ENCODE measurements around the gene CENPT. TPM values are rescaled to one million over a fixed set of nuclear protein-coding genes. Genes with fewer than 3 reads are reported as not detected.

Gene CENPT
- total RNA-seq, 6 experiments from 2014 or later: 12.2 to 21.1 (median 18.2) TPM

- H3K9me3 ChIP-seq: no peaks in the 10 kb centered on the region
- ATAC-seq: peak in 3 of 4 donors; percentile 17 to 30 (median 21)
- DNase-seq: no peak
- H3K36me3 ChIP-seq: no peaks in the 10 kb centered on the region
- no peak for TF ChIP-seq POLR2A (IDR thresholded peaks at IDR 0.05)
- TF ChIP-seq CTCF (IDR thresholded peaks at IDR 0.05): no peak
- intact Hi-C loops (cut with DNase I): no loop called here
- no peak overlapping the region for H3K4me3 ChIP-seq
- H3K27me3 ChIP-seq: no peaks in the 10 kb centered on the region
- H3K27ac ChIP-seq: no peak overlapping the region
- no peaks in the 10 kb centered on the region for H3K4me1 ChIP-seq
Measured at GRCh38 chr16:67790071-67790470, 57.4 kb downstream of the CENPT start.

- H3K27me3 ChIP-seq: no peaks in the 10 kb centered on the region
Measured at GRCh38 chr16:67786491-67786890, 61.0 kb downstream of the CENPT start.

GRCh38 chr16:67783353-67783725 is 64.2 kb downstream of the CENPT start:
- TF ChIP-seq CTCF (IDR thresholded peaks at IDR 0.05) (no peak), POLR2A (IDR thresholded peaks at IDR 0.05) (no peak)
- ATAC-seq: no peak
- no peak overlapping the region for H3K27ac ChIP-seq
- DNase-seq: no peak
- no peaks in the 10 kb centered on the region for H3K27me3 ChIP-seq
- no peak overlapping the region for H3K4me3 ChIP-seq
- intact Hi-C loops (cut with DNase I): no loop called here
- H3K4me1 ChIP-seq: peaks cover 0 to 33% (median 14%) of the 10 kb centered on the region in 4 donors
- no peaks in the 10 kb centered on the region for H3K36me3 ChIP-seq
- no peaks in the 10 kb centered on the region for H3K9me3 ChIP-seq

More at GRCh38 chr16:67786491-67786890, 61.0 kb downstream of the CENPT start:
- Histone ChIP-seq H3K4me3 (no peak overlapping the region), H3K27ac (no peak overlapping the region), H3K36me3 (no peaks in the 10 kb centered on the region), H3K9me3 (no peaks in the 10 kb centered on the region), H3K4me1 (peaks cover 0 to 1% (median 0%) of the 10 kb centered on the region in 4 donors)
- WGBS (ENCODE audit: insufficient coverage, low coverage, low lambda C conversion rate, missing lambda C conversion rate): 58% methylated on average over 4 of the region's 5 CpGs
- ATAC-seq (no peak), DNase-seq (no peak)
- TF ChIP-seq CTCF (IDR thresholded peaks at IDR 0.05): no peak
- intact Hi-C loops (cut with DNase I): no loop called here

GRCh38 chr16:67782567-67783352 is 64.7 kb downstream of the CENPT start:
- H3K27ac ChIP-seq: no peak overlapping the region
- DNase-seq (no peak), ATAC-seq (no peak)
- no peak for TF ChIP-seq POLR2A (IDR thresholded peaks at IDR 0.05)
- TF ChIP-seq CTCF (IDR thresholded peaks at IDR 0.05): no peak
- no peaks in the 10 kb centered on the region for H3K27me3 ChIP-seq
- no peaks in the 10 kb centered on the region for H3K9me3 ChIP-seq
- peaks cover 0 to 39% (median 17%) of the 10 kb centered on the region in 4 donors for H3K4me1 ChIP-seq
- no peaks in the 10 kb centered on the region for H3K36me3 ChIP-seq
- intact Hi-C loops (cut with DNase I): no loop called here
- WGBS (ENCODE audit: insufficient coverage, low coverage, low lambda C conversion rate, missing lambda C conversion rate): 84% methylated on average over 7 of the region's 12 CpGs
- H3K4me3 ChIP-seq: no peak overlapping the region

- intact Hi-C loops (cut with DNase I): no loop called here
- H3K27ac ChIP-seq: peak overlapping the region in 1 of 3 donors; percentile 85
- 40% methylated on average over 2 of the region's 5 CpGs for WGBS (ENCODE audit: insufficient coverage, low coverage, low lambda C conversion rate, missing lambda C conversion rate)
Measured at GRCh38 chr16:67781565-67781921, 66.0 kb downstream of the CENPT start.

More at GRCh38 chr16:67781565-67781921, 66.0 kb downstream of the CENPT start:
- no peaks in the 10 kb centered on the region for H3K36me3 ChIP-seq
- no peaks in the 10 kb centered on the region for H3K27me3 ChIP-seq
- no peak overlapping the region for H3K4me3 ChIP-seq
- TF ChIP-seq POLR2A (IDR thresholded peaks at IDR 0.05) (no peak), CTCF (IDR thresholded peaks at IDR 0.05) (no peak)
- H3K9me3 ChIP-seq: no peaks in the 10 kb centered on the region
- DNase-seq: no peak
- no peak for ATAC-seq
- peaks cover 0 to 39% (median 17%) of the 10 kb centered on the region in 4 donors for H3K4me1 ChIP-seq

Data from right lobe of liver (tissue), 6 donors.